GM12878 (cell line): ENCODE measurements around the gene RPL31. TPM values are rescaled to one million over a fixed set of nuclear protein-coding genes. Genes with fewer than 3 reads are reported as not detected.

ENCODE experiments used
- ATAC-seq: fragments of 200-7000 bp; cut with Tn5 transposase; 3 replicates; pipeline ENCODE4 v1.9.1; 2020; ENCODE audit warnings: mild to moderate bottlenecking, moderate library complexity
- BruUV-seq: library from RNA; stranded (reverse); fragments of 400-500 nt; replicated peaks from 2 replicates; lab custom pipeline; 2021; lab: Mats Ljungman, UMichigan
- CTCF ChIA-PET: fragments of 300-600 bp; sonication (Branson Sonifier 250); formaldehyde crosslinking; extraction: SDS; loops from one replicate; lab custom pipeline; 2021; ENCODE audit warnings: inconsistent platforms; lab: Yijun Ruan, JAX
- POLR2A ChIA-PET: fragments of 350-600 bp; formaldehyde crosslinking; extraction: SDS; loops from one replicate; lab custom pipeline; 2021; ENCODE audit warnings: inconsistent platforms; lab: Charles Lee
- RAD21 ChIA-PET: fragments of 300-600 bp; sonication (Branson Sonifier 250); formaldehyde crosslinking; loops from one replicate; lab custom pipeline; 2023; ENCODE audit warnings: antibody characterized with exemption; ENCODE audit not compliant: unreplicated experiment; lab: Charles Lee
- SMC1A ChIA-PET: fragments of 300-600 bp; sonication (Branson Sonifier 250); formaldehyde crosslinking; loops from one replicate; lab custom pipeline; 2023; ENCODE audit not compliant: unreplicated experiment, uncharacterized antibody; lab: Charles Lee
- DNase-seq: peaks from one replicate; pipeline ENCODE4 v3.0.0-alpha.2; 2011; ENCODE audit warnings: low read depth, low spot score
- FAIRE-seq: peaks from 3 replicates; lab custom pipeline; 2011; peaks lifted over from hg19 to GRCh38; lab: Jason Lieb, UNC
- H2AFZ ChIP-seq: 2 replicates; pipeline ENCODE4 v1.6.0; 2011; ENCODE audit warnings: low read depth, low read length, control low read depth; ENCODE audit not compliant: control insufficient read depth
- H3K27ac ChIP-seq: 2 replicates; pipeline ENCODE4 v1.5.1; 2011; ENCODE audit warnings: control low read depth; ENCODE audit not compliant: control insufficient read depth, insufficient read depth
- H3K27me3 ChIP-seq, 2 experiments: replicated peaks in 1 of 2; 2 replicates each; pipeline versions ENCODE4 v1.6.0 to v1.6.1; 2011; ENCODE audit warnings: low read length in 1 of 2; ENCODE audit not compliant: control insufficient read depth in 2 of 2, insufficient read depth in 2 of 2
- H3K36me3 ChIP-seq, 2 experiments: 2 replicates each; pipeline ENCODE4 v1.5.1; 2011; ENCODE audit warnings: low read length in 1 of 2; ENCODE audit not compliant: control insufficient read depth in 2 of 2, insufficient read depth in 2 of 2
- H3K4me1 ChIP-seq: 2 replicates; pipeline ENCODE4 v1.6.1; 2011; ENCODE audit warnings: mild to moderate bottlenecking, low read length, moderate library complexity, mixed read lengths; ENCODE audit not compliant: control insufficient read depth, insufficient read depth
- H3K4me2 ChIP-seq: 2 replicates; pipeline ENCODE4 v1.6.0; 2011; ENCODE audit warnings: control low read depth; ENCODE audit not compliant: control insufficient read depth, insufficient read depth
- H3K4me3 ChIP-seq: fragments of 200-600 bp; sonication (generic); 2 replicates; pipeline ENCODE4 v1.5.1; 2016
- H3K79me2 ChIP-seq: 2 replicates; pipeline ENCODE4 v1.6.0; 2011; ENCODE audit warnings: low read length; ENCODE audit not compliant: control insufficient read depth, insufficient read depth
- H3K9ac ChIP-seq: 2 replicates; pipeline ENCODE4 v1.8.0; 2011; ENCODE audit warnings: low read length, control low read depth, mixed read lengths; ENCODE audit not compliant: control insufficient read depth, insufficient read depth
- H3K9me3 ChIP-seq: replicated peaks from 3 replicates; pipeline ENCODE4 v1.5.1; 2011; ENCODE audit warnings: mild to moderate bottlenecking, low read length; ENCODE audit not compliant: control insufficient read depth, insufficient read depth
- H4K20me1 ChIP-seq: 2 replicates; pipeline ENCODE4 v1.6.0; 2011; ENCODE audit not compliant: control insufficient read depth, insufficient read depth
- BMI1 ChIP-seq: fragments of 450-650 bp; IDR thresholded peaks from 2 replicates; pipeline ENCODE4 v1.6.1; 2016; ENCODE audit warnings: mild to moderate bottlenecking, moderate library complexity, borderline replicate concordance
- CBFB ChIP-seq: IDR thresholded peaks from 2 replicates; pipeline ENCODE4 v1.6.1; 2016; ENCODE audit warnings: antibody characterized with exemption, low read depth
- ETV6 ChIP-seq, 2 experiments: fragments of 450-650 bp in 1 of 2; IDR thresholded peaks in 1 of 2; conservative IDR thresholded peaks in 1 of 2; 2 replicates each; pipeline ENCODE4 v1.6.1; 2014; ENCODE audit warnings: antibody characterized with exemption in 1 of 2, borderline replicate concordance in 1 of 2, low read depth in 1 of 2, mild to moderate bottlenecking in 1 of 2, moderate library complexity in 1 of 2
- GATAD2B ChIP-seq: fragments of 450-650 bp; conservative IDR thresholded peaks from 2 replicates; pipeline ENCODE4 v1.6.1; 2017; ENCODE audit warnings: low read depth, mild to moderate bottlenecking, moderate library complexity
- HCFC1 ChIP-seq: fragments of 150-350 bp; IDR thresholded peaks from 2 replicates; pipeline ENCODE4 v1.6.1; 2014; ENCODE audit warnings: low read length
- NFYA ChIP-seq: IDR thresholded peaks from 2 replicates; pipeline ENCODE4 v1.6.1; 2011; ENCODE audit warnings: low read depth, mild to moderate bottlenecking, low read length, improper control_type of control experiment, borderline replicate concordance
- NFYB ChIP-seq: IDR thresholded peaks from 2 replicates; pipeline ENCODE4 v1.6.1; 2011; ENCODE audit warnings: low read depth, mild to moderate bottlenecking, low read length, improper control_type of control experiment, moderate library complexity; ENCODE audit not compliant: insufficient read depth
- NRF1 ChIP-seq: conservative IDR thresholded peaks from 2 replicates; pipeline ENCODE4 v1.6.1; 2011; ENCODE audit warnings: mild to moderate bottlenecking, low read depth, low read length, improper control_type of control experiment
- PML ChIP-seq: IDR thresholded peaks from 2 replicates; pipeline ENCODE4 v1.6.1; 2012; ENCODE audit warnings: low read length, inconsistent platforms
- RB1 ChIP-seq: fragments of 450-650 bp; formaldehyde crosslinking; IDR thresholded peaks from 2 replicates; pipeline ENCODE4 v1.6.1; 2017; ENCODE audit warnings: mild to moderate bottlenecking, borderline replicate concordance
- RBBP5 ChIP-seq: fragments of 200-600 bp; sonication (generic); conservative IDR thresholded peaks from 2 replicates; pipeline ENCODE4 v1.6.1; 2016
- RFX5 ChIP-seq: IDR thresholded peaks from 2 replicates; pipeline ENCODE4 v1.6.1; 2011; ENCODE audit warnings: low read depth, low read length, improper control_type of control experiment
- SREBF2 ChIP-seq: IDR thresholded peaks from 2 replicates; pipeline ENCODE4 v1.6.1; 2012; ENCODE audit warnings: mild to moderate bottlenecking, low read length
- TAF1 ChIP-seq: IDR thresholded peaks from 2 replicates; pipeline ENCODE4 v1.6.1; 2011; ENCODE audit warnings: mild to moderate bottlenecking, low read depth, low read length, borderline replicate concordance
- TARDBP ChIP-seq: IDR thresholded peaks from 2 replicates; pipeline ENCODE4 v1.6.1; 2016; ENCODE audit warnings: borderline replicate concordance
- TCF7 ChIP-seq: IDR thresholded peaks from 2 replicates; pipeline ENCODE4 v1.6.1; 2014; ENCODE audit warnings: antibody characterized with exemption, borderline replicate concordance
- YY1 ChIP-seq: IDR thresholded peaks from 2 replicates; pipeline ENCODE4 v1.6.1; 2011; ENCODE audit warnings: low read depth, mild to moderate bottlenecking, low read length
- ZSCAN29 ChIP-seq: fragments of 450-650 bp; IDR thresholded peaks from 2 replicates; pipeline ENCODE4 v1.6.1; 2017; ENCODE audit warnings: mild to moderate bottlenecking, moderate library complexity
- WGBS: methylation state at CpG from one replicate; pipeline ENCODE4 v1.1.6; 2016; ENCODE audit warnings: low lambda C conversion rate; ENCODE audit not compliant: insufficient replicate concordance, insufficient coverage; ENCODE audit errors: missing lambda C conversion rate; 5-methylcytosine and 5-hydroxymethylcytosine counted together
- in situ Hi-C: fragments of 300-500 bp; cut with MboI; formaldehyde crosslinking; loops from 9 replicates; pipeline ENCODE4 v1.14.3; 2018; ENCODE audit warnings: mixed read lengths
- intact Hi-C: fragments of 100-400 bp; cut with micrococcal nuclease; formaldehyde crosslinking; loops from one replicate; pipeline ENCODE4 v1.14.2; 2022; ENCODE audit not compliant: unreplicated experiment
- polyA plus RNA-seq, 11 experiments: library from polyadenylated mRNA; depleted of rRNA in 4 of 11; unstranded in 6 of 11; stranded (reverse) in 5 of 11; fragments of >200 nt; fragmentation: Nextera tagmentation in 4 of 11; fragmentation: Illumina TruSeq in 1 of 11; extraction: Ambion mirVana in 4 of 11; extraction: Trizol in 1 of 11; gene quantifications; 1 replicate in 1 of 11; 2 replicates in 10 of 11; pipeline versions ENCODE4 v1.2.1 to v1.2.3, GENCODE V29; 2011 to 2016; ENCODE audit warnings: inconsistent platforms in 2 of 11, missing spikeins in 2 of 11, low read depth in 1 of 11
- total RNA-seq, 4 experiments: library from RNA; depleted of rRNA in 3 of 4; stranded (reverse); fragments of >200 nt in 3 of 4; fragmentation: Illumina TruSeq in 1 of 4; extraction: Trizol in 1 of 4; gene quantifications; 2 replicates each; pipeline versions ENCODE4 v1.2.1 to v1.2.3, GENCODE V29; 2013 to 2021
- TF ChIP-seq, protein P1 (sequence below), 3 experiments: IDR thresholded peaks in 2 of 3; conservative IDR thresholded peaks in 1 of 3; 2 replicates each; pipeline ENCODE4 v1.5.1; 2011; ENCODE audit warnings: low read depth in 3 of 3, low read length in 3 of 3, mild to moderate bottlenecking in 3 of 3, control low read depth in 2 of 3, moderate library complexity in 2 of 3, inconsistent platforms in 1 of 3, mixed read lengths in 1 of 3; ENCODE audit not compliant: control insufficient read depth in 2 of 3, insufficient read depth in 1 of 3; ENCODE audit errors: extremely low read depth in 1 of 3

The RPL31 gene
- total and polyA plus RNA-seq, 10 of the 15 experiments (the other 5 are each of a cell fraction or from before 2014, with no cell fraction given) = 1,643 to 8,551 (median 2,208) TPM

DNA sequence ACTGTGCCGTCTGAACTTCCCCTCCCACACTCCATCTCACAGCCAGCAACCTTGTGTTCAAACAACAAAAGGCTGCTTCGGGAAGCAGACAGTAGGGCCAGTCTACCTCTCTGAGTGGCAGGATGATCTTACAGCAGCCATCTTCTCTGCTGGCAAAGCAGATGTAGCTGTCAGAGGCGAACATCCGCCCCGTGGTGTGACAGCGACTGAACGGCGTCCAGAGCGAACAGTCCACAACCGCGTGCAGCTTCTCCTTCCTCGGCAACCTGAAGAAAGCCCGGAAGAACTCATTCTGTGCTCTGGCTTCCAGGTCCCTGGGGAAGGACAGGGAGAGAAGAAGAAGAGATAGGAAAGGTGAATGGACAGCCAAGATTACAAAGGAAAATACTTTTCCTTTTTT lies 38.0 kb downstream of the RPL31 start:
- no peak overlapping the region for H3K4me3 ChIP-seq
- FAIRE-seq = no peak
- TF ChIP-seq HCFC1 (no peak), GATAD2B (no peak), RBBP5 (no peak), ETV6 (conservative IDR thresholded peaks at IDR 0.05 in 1 of 2, IDR thresholded peaks at IDR 0.05 in 1 of 2; ENCODE audit: borderline replicate concordance in 1 of 2, low read depth in 1 of 2) (no peak), SREBF2 (no peak), TAF1 (no peak)
- no peak for ATAC-seq
- ChIA-PET POLR2A (no interaction called here), CTCF (interaction anchor here (0.8 to 0.9 kb wide), 2 partner anchors 26 to 110 kb away, joined by 3 to 4 read pairs; no protein-coding TSS in a partner anchor), RAD21 (no interaction called here), SMC1A (no interaction called here)
- 87% methylated on average over 13 of the region's 13 CpGs for WGBS
- no peaks in the 10 kb centered on the region for H3K27me3 ChIP-seq
- no peak for DNase-seq
- H3K9me3 ChIP-seq = no peaks in the 10 kb centered on the region; the same call in 2 of the 3 replicates
- peaks cover 25% of the 10 kb centered on the region for H3K4me1 ChIP-seq
- in situ Hi-C loops = loop anchor here (5.0 kb wide), 1 partner anchor 112 kb away; the partner anchor contains the start of gene TBC1D8
- no peaks in the 10 kb centered on the region; a peak in 2 of 4 replicates for H3K36me3 ChIP-seq
- H3K27ac ChIP-seq = no peak overlapping the region
- BruUV-seq = no TSS peak
- H3K4me2 ChIP-seq = no peak overlapping the region
- intact Hi-C loops = loop anchor here (5.0 kb wide), 1 partner anchor 47 kb away; no protein-coding TSS in a partner anchor
- H3K9ac ChIP-seq = no peak overlapping the region
- no peaks in the 10 kb centered on the region for H4K20me1 ChIP-seq
- no peaks in the 10 kb centered on the region for H3K79me2 ChIP-seq
- H2AFZ ChIP-seq = no peak overlapping the region

DNA sequence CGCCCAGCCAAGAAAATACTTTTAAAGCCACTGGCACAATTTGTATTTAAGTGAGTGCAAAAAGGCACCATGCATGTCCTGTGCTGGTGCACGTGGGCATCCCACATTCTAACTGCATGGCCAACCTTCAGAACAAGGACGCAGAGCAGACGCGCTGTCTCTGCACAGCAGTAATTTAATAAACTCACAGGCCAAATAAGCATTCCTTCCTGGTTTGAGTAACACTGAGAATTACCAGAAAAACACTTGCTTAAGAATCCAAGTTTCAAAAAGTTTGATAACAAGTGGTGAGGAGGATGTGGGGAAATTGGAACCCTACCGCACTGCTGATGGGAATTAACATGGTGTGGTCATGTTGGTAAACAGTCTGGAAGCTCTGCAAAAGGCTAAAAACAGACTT lies 38.7 kb downstream of the RPL31 start:
- H3K79me2 ChIP-seq = no peaks in the 10 kb centered on the region
- no TSS peak for BruUV-seq
- H3K4me1 ChIP-seq = peaks cover 29% of the 10 kb centered on the region
- H3K4me3 ChIP-seq = no peak overlapping the region
- H3K9ac ChIP-seq = no peak overlapping the region
- SMC1A ChIA-PET = interaction anchor here (1.5 kb wide), 1 partner anchor 25 kb away, joined by 3 read pairs; no protein-coding TSS in a partner anchor
- H3K27ac ChIP-seq = no peak overlapping the region
- intact Hi-C loops = loop anchor here (5.0 kb wide), 1 partner anchor 47 kb away; no protein-coding TSS in a partner anchor
- FAIRE-seq = no peak
- RAD21 ChIA-PET = no interaction called here
- H3K36me3 ChIP-seq = no peaks in the 10 kb centered on the region; a peak in 2 of 4 replicates
- in situ Hi-C loops = loop anchor here (5.0 kb wide), 1 partner anchor 112 kb away; the partner anchor contains the start of gene TBC1D8
- no peaks in the 10 kb centered on the region for H3K27me3 ChIP-seq
- ATAC-seq = no peak
- CTCF ChIA-PET = no interaction called here
- POLR2A ChIA-PET = no interaction called here
- H3K4me2 ChIP-seq = no peak overlapping the region
- H2AFZ ChIP-seq = no peak overlapping the region
- no peaks in the 10 kb centered on the region; the same call in 2 of the 3 replicates for H3K9me3 ChIP-seq
- DNase-seq = no peak
- WGBS = 79% methylated on average over 6 of the region's 6 CpGs
- no peaks in the 10 kb centered on the region for H4K20me1 ChIP-seq
- TF ChIP-seq YY1 (no peak), NFYB (no peak), BMI1 (no peak), NRF1 (no peak), RB1 (no peak), NFYA (no peak), PML (no peak), TCF7 (no peak), TARDBP (no peak), CBFB (no peak), RFX5 (no peak), ZSCAN29 (no peak)
- TF ChIP-seq, protein P1, sequence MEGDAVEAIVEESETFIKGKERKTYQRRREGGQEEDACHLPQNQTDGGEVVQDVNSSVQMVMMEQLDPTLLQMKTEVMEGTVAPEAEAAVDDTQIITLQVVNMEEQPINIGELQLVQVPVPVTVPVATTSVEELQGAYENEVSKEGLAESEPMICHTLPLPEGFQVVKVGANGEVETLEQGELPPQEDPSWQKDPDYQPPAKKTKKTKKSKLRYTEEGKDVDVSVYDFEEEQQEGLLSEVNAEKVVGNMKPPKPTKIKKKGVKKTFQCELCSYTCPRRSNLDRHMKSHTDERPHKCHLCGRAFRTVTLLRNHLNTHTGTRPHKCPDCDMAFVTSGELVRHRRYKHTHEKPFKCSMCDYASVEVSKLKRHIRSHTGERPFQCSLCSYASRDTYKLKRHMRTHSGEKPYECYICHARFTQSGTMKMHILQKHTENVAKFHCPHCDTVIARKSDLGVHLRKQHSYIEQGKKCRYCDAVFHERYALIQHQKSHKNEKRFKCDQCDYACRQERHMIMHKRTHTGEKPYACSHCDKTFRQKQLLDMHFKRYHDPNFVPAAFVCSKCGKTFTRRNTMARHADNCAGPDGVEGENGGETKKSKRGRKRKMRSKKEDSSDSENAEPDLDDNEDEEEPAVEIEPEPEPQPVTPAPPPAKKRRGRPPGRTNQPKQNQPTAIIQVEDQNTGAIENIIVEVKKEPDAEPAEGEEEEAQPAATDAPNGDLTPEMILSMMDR (IDR thresholded peaks at IDR 0.05 in 2 of 3, conservative IDR thresholded peaks at IDR 0.05 in 1 of 3; ENCODE audit: control insufficient read depth in 2 of 3, extremely low read depth in 1 of 3, insufficient read depth in 1 of 3, low read depth in 3 of 3, low read length in 3 of 3) = no peak
